Cardiac fibroblast (primary cell): ENCODE data around the gene TCEANC.

Experiments used
- DNase-seq, 2 donors: peaks; one replicate each; pipeline versions ENCODE4 v3.0.0 to v3.0.0-alpha.2; 2010; ENCODE audit warnings: low read depth in 2 of 2
- H3K4me3 ChIP-seq, 2 donors: replicated peaks in 1 of 2; 1 replicate in 1 of 2; 2 replicates in 1 of 2; pipeline ENCODE4 v1.5.1; 2011; ENCODE audit warnings: low read depth in 2 of 2, low read length in 2 of 2, mild to moderate bottlenecking in 2 of 2, moderate library complexity in 1 of 2
- CTCF ChIP-seq: IDR thresholded peaks from one replicate; pipeline ENCODE4 v1.5.1; 2011; ENCODE audit warnings: low read depth, mild to moderate bottlenecking, low read length, inconsistent platforms

Gene TCEANC

GRCh38 chrX:13695601-13696115 lies 42.7 kb downstream of the TCEANC start:
- no peak for TF ChIP-seq CTCF
- DNase-seq: no peak

GRCh38 chrX:13697455-13697854 lies 44.5 kb downstream of the TCEANC start:
- DNase-seq: no peak
- no peak for TF ChIP-seq CTCF
- no peak overlapping the region for H3K4me3 ChIP-seq

More at GRCh38 chrX:13695601-13696115, 42.7 kb downstream of the TCEANC start:
- H3K4me3 ChIP-seq: no peak overlapping the region

GRCh38 chrX:13697976-13698375 lies 45.0 kb downstream of the TCEANC start:
- DNase-seq: no peak
- no peak for TF ChIP-seq CTCF
- H3K4me3 ChIP-seq: no peak overlapping the region

- DNase-seq: no peak
- no peak for TF ChIP-seq CTCF
- no peak overlapping the region for H3K4me3 ChIP-seq
Observed at GRCh38 chrX:13698432-13698831, 45.5 kb downstream of the TCEANC start.

GRCh38 chrX:13699183-13699826 lies 46.4 kb downstream of the TCEANC start:
- no peak overlapping the region for H3K4me3 ChIP-seq
- peak in 1 of 2 donors; percentile 41 for DNase-seq
- TF ChIP-seq CTCF: no peak

GRCh38 chrX:13700380-13700779 lies 47.4 kb downstream of the TCEANC start:
- H3K4me3 ChIP-seq: no peak overlapping the region
- no peak for TF ChIP-seq CTCF
- DNase-seq: no peak
